ENCODE data around the gene TBCD.
"Not testable (repeated sequence)": the region's sequence is repeated elsewhere in the genome, so short reads cannot be mapped to it uniquely, and the experiment has no call there.

TBCD gene

DNA sequence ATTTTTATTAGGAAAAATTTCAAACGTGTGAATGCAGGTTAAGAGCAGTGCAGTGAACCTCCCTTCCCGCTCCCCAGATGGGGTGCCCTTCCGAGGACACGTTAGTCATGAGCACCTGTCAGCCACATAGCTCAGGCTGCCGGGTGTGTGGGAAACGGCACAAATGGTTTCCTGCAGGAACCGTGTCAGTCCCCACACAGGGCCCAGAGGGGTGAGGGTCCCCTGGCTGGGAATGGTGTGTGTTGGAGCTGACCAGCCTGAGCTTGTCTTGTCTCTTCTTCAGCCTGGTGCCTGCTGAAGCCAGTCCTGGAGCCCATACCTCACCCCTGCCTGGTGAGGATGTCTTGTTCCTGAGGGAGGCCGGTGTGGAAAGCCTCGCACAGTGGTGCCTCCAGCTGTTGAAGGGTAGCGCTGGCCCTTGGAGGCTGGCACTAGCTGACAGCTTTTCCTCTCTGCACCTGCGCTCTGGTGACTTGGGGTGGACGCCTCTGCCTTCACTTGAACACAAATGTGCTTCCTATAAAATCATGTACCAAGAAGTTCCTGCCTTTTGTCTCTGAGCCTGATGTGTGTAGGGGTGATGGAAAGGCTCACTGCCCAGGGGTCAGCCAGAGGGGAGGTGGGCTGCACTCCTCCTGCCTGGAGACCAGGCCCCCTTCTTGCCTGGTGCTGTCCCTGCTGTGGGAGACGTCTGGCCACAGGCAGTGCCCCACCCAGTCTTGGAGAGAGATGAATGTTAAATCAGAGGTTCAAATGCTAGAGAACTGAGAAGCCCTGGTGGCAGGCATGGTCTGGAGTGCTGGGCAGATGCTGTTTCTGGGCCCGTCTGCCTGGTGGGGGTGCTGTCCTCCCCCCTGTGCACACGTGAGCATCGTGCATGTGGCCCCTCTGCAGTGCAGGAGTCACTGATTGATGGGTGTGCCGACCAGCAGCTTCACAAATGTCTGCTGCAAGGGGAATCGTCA is 190.6 kb downstream of the TBCD start:
- peak; percentile 46 for DNase-seq

DNA sequence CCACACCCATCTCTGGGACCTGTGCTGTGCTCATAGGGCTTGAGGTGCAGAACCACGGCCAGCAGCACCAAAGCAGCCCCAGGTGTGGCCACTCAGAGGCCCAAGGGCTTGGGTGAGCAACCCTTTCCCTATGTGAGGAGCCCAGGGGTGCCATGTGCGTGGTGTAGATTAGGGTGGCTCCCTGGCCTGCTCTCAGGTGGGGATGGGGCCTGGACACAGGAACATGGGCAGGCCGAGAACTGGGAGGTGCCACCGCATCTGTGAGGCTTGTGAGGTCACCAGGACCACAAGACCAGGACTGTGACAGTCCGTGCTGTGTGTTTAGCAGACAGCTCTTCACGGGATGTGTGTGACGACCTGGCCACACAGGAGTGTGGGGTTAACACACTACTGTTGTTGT is 191.5 kb downstream of the TBCD start:
- peak; percentile 45 for DNase-seq

DNA sequence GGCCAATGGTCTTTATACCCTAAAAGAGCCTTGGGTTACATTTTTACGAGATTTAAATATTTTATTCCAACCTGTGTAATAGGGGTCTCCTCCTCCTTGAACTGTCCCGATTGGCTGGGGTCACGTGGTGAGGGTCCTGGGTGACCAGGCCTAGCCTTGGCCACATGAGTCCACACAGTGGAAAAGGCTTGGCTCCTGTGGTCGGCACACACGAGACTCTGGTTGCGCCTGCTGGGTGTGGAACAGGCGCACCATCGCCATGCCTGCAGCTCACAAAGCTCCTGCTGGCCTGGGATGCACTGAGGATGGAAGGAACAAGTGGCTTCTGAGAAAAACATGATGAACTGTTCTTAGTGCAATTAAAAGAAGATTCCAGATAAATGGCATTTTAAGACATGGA is 191.9 kb downstream of the TBCD start:
- peak; percentile 37 for DNase-seq

DNA sequence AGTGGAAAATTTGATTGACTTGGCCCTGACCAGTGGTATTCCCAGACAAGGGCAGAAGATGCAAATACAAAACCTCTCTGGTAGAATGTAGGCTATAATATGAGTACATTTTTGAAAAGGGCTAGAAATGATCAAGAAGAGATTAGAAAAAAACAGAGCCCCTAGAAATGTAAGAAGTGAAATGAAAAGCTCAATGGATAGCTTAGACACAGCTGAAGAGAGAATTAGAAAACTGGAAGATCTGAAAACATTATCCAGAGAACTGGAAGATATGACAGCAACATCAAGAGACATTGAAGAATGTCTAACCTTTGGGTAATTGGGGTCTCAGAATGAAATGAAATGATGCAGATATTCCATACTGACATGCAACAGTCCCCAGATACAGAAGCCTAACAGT is 193.1 kb downstream of the TBCD start:
- DNase-seq, result no peak

DNA sequence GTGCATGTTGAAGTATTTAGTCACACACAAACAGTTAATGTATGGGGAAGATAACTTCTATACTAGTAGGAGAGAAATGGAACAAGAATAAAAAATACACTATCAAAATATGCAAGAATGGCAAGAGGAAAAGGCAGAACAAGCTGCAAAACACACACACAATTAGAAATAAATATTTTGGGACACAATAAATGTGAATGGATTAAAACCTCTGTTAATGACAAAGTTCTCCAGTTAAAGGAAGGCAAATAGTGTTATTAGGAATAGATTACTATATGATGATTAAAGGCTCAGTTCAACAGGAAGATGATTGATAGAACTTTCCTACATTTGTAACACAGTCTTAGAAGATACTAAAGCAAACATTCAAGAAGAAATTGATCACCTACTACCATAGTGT is 194.2 kb downstream of the TBCD start:
- DNase-seq, result no peak

DNA sequence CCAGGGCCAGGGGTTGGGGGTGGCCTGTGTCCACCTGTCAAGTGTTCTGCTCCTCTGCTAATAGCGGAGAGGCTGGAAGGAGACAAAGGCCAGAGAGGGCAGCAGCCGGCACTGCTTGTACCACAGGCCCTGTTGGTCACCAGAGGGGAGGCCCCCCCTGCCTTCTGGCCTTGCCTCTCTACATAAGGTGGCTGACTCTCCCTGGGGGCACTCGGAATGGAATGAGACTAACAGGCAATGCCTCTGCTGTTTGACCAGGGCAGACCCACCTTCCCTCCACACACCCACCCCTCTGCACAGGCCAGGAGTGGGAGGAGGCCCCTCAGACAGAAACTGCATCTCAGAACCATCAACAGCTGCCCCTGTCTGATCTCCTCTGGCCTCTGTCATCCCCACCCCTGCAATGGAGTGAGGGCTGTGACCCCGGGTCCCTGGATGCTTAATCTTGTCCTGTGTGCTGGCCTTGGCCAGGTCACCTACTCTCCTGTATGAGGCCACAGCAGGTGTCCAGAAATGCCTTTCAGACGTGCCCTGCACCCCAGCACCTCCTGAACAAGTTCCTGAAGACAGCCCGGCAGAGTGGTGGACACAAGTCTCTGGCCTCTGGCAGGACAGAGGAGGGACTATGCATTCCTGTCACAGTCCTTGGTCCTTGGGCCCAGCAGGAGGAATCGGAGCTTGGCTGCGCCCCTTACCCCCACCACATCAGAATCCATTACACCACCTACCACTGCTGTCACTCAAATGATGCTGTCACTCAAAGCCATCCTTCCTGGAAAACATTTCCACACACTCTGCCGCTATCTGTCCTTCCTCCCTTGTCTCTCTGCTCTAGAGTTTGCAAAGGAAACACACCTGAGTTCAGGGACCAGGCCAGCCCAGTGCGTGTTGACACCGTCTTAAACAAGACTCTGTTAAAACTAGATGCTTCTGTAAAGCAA is 195.5 kb downstream of the TBCD start:
- no peak for DNase-seq

DNA sequence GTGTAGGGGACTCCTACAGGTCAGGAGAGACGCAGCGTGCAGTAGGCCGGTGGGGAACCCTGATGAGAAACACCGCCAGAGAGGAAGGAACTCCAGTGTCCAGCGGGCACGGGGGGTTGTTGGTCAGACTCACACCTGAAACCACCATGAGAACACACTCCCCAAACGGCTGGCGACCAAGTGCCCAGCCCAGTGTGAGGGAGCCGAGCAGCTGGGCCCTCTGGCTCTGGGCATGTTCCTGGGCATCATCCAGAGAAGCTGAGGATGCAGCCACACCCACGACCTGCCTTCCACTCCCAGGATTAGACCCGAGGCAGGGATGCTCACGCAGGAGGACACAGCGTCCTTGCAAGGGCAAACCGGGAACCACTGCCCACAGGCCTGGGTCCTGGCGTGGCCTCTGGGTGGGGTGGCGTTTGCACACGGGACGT is 196.2 kb downstream of the TBCD start:
- no peak for DNase-seq

DNA sequence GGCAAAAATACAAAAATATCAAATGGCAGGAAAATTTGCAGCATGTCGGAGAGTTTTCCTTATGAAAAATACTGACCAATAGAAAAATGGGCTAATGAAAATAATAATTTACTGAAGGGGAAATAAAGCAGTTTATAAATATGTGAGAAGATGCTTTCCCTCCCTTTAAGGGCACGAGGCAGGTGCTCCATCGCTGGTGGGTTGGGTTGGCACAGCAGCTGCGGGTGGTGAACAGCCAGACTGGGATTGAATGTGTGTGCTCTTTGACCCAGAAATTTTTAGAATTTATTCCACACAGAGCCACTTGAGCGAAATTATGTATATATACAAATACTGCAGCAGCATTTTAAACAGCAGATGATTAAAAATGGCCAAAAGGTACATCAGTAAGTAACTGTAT is 197.1 kb downstream of the TBCD start:
- DNase-seq, result no peak

DNA sequence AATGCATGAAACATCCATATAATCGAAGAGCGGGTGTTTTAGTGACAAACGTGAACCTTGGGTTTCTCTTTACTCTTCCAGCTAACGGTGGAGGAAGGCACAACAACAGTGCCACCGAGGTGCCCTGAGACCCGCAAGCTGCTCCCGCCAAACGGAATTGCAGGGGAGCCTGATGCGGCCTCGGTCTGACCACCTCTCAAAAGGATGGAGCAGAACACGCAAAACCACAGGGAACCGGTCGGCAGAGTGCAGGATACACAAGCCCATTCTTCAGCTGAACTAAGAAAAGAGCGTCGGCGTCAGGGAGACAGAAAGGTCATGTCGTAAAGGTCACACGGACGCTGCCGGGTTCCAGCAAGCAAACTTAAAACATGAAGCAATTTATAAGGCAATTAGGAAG is 197.5 kb downstream of the TBCD start:
- no peak for DNase-seq

DNA sequence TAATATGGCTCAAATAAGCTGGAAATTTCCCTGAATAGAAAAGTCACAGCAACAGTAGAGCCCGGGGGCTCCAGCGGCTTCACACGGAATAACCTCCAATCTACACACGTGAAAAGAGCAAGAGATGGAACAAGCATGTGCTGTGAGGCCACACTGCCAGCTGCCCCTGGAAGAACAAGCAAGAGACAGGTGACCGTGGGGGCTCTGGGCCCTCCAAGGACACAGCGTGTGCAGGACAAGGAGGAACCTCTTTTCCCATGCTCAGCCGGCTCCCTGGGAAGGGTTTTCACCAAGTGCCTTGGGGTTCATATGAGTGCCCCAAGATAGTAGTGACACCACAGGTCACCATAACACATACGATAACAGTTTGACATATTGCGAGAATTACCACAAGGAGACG is 198.1 kb downstream of the TBCD start:
- DNase-seq, result no peak

DNA sequence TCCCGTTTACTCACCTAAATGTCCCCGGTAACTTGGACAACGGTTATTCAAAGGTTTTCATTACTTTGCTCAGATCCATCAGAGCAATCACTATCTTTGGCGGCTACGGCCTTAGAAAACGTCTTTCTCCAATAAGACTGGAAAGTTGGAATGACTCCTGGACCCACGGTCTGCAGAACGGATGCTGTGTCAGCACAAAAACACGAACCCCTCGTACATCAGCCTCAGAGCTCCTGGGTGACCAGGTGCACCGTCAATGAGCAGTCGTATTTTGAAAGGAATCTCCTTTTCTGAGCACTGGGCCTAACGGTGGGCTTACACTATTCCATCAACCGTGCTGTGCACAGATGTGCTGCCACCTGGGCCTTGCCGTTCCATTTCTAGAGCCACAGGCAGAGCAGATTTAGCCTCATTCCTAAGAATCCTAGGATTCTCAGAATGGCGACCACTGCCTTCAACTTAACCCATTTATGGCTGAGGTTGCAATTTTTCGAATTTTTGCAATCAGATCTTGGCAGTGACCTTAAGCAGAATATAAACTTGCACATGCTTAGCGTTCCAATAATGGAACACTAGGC is 198.7 kb downstream of the TBCD start:
- no peak for DNase-seq

DNA sequence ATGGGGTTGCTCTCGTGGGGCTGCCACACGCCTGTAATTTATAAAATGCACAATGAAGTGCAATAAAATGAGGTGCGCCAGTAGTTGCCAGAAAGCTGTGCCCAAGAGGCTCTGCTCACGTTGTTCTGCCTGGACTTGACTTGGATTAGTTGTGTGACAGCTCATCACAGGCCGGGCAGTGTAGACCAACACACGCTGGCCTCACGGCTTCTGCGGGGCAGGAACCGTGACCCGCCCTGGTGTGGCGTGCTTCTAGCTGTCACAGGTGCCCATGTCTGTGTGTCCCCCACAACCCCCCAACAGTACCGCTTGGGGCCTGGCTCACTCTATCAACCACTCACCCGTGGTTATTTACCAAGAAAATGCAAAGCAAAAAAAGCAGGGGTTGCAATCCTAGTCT is 200.2 kb downstream of the TBCD start:
- no peak for DNase-seq

DNA sequence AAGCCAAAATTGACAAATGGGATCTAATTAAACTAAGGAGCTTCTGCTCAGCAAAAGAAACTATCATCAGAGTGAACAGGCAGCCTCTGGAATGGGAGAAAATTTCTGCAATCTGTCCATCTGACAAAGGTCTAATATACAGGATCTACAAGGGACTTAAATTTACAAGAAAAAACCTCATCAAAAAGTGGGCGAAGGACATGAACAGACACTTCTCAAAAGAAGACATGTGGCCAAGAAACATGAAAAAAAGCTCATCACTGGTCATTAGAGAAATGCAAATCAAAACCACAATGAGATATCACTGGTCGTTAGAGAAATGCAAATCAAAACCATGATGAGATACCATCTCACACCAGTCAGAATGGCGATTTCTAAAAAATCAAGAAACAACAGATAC is 203.2 kb downstream of the TBCD start:
- DNase-seq, result not testable (repeated sequence)

DNA sequence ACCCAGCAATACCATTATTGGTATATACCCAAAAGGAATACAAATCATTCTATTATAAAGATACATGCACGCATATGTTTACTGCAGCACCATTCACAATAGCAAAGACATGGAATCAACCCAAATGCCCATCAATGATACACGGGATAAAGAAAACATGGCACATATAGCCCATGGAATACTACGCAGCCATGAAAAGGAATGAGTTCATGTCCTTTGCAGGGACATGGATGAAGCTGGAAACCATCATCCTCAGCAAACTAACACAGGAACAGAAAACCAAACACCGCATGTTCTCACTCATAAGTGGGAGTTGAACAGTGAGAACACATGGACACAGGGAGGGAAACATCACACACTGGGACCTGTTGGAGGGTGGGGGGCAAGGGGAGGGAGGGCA is 203.8 kb downstream of the TBCD start:
- not testable (repeated sequence) for DNase-seq

DNA sequence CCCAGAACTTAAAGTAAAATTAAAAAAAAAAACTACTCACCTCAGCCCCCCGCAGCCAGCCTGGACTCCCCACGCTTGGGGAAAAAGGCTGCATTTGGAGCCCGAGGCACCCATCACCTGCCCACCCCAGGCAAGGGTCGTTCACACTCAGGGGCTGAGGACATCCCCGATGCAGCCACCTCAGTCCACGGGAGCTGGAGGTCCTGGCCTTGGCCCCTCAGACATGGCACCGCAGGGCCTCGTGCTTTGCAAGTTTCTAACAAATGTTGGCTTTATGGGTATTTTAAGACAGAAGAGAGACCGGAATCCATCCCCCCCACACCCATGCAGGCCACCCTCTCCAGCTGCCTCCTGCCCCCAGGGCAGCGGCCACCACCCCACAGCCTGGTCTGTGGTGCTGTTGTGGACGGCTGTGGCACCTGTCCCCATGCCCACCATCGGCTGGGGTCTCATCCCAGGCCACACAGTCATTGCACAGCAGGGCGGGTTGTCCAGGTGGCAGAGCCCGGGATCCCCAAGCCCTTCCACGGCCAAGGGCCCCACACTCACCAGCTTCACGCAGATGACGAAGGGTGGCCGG is 204.4 kb downstream of the TBCD start:
- peak; percentile 49 for DNase-seq

DNA sequence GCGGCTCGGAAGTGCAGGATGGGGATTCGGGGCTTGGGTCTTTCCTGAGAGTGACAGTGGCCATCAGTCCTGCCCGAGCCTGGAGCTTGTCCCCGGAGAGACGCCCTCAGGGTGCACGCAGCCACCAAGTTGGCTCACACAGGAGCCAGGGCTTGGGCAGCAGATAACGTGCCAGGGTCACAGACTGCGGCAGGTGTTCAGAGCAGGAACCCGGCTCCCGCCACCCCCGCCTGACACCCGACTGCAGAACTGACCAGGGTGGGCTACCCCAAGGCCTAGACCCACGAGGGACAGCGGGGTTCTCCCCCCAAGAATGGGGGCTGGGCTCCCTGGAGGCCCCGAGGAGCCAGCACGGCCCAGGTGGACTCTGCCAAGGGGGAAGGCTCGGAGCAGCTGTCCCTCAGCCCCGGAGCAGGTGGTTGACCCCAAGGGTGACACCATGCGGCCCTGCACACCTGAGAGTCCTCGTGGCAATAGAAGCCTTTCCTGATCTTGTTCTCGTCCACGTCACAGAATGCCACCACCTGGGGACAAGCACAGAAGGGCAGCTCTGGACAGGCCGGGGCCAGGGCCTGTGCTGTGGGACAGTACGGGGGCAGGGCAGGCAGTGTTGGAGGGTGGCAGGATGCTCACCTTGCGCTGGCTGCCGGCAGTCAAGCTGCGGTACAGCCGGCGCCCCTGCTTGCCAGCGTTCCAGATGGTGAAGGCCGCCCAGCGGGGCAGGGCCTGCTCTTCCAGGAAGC is 205.0 kb downstream of the TBCD start:
- peak; percentile 56 for DNase-seq

DNA sequence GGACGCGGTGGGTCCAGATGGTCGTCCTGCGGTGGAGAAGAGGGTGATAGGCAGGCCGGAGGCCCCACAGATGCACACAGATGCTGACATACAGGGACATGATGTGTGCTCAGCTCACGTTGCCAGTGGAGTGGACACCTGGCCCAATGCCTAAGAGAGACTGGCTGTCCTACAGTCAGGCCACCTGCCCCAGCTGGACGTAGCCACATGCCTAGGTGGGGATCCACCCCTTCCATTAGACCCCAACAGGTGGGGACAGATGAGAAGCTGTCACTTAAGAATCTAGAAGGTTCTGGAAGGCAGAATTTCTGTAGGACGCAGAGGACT is 205.6 kb downstream of the TBCD start:
- DNase-seq, result no peak

DNA sequence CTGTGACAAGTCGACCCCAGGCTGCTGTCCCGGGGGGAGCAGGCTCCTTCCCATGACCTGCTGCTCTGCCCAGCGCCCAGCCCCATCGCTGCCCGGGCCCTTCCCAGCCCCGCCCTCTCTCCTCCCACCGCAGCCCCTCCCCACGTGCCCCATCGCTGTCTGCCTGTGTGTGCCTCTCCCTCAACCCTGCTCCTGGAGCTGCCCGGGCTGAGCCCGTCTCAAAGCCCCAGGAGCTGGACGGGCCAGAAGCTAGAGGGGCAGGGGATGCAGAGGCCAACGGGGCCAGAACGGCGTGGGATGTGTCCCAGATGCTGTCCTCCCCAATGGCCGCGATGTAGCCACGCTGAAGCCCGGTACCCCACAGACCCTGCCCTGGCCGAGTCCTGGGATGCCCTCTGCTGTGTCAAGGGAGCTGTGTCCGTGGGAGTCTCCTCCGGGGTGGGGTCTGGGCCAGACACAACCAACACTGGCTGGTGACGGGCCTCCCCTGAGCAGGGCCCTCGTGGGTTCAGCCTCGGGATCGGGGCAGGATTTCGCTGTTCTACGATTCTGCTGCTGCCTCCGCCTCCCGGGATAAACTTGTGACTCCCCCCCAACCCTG is 206.2 kb downstream of the TBCD start:
- DNase-seq, result peak; percentile 50

DNA sequence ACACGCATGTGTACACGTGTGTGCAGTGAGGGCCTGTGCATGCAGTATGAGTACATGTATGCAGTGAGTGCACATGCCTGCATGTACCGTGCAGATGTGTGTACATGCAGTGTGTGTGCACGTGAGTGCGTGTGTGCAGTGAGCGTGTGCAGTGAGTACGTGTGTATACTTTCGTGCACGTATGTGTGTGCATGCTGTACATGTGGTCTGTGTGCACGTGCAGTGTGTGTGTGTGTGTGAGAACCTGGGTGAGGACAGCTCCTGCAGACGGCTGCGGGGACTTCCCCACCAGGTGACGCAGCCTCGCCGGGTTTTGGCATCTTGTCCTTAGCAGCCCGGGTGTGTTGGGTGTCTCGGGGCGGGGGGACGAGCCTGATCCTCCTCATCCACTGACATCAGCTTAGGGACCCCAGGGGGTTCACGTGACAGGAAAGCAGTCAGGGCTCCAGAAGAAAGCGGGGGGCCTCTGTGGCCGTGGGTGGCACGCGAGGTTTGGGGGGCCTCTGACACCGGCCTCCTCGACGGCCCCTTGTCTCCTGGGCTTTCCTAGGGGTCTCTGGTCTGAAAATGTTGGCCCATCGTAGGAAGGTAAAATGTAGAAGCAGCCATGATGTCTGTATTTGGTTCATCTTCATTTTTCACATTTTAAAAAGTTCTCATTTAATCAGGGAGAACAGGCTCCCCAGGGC is 207.5 kb downstream of the TBCD start:
- peak; percentile 52 for DNase-seq

DNA sequence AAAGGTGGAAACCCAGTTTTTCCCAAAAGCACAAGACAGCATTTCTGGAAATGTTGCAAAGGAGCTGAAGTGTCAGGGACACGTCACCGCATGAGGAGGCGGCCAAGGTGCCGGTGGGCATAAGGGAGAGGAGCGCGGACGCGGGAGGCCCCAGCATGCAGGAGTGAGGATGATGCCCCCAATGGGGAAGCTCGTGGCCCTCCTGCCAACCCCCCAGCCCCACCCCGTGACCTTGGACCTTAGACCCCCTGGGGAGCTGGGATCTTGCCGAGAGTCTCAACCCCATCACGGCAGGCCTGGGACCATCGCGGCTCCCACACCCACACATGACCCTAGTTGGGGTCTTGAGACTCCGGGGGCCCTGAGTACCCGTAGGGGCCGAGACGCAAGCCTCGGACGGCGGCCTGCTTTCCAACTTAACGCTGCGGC is 208.1 kb downstream of the TBCD start:
- peak; percentile 50 for DNase-seq

Data from islet precursor cell (in vitro differentiated cells).